OCI-LY7 (cell line): ENCODE data around the gene DNASE1L3. TPM values are rescaled to one million over a fixed set of nuclear protein-coding genes. Genes with fewer than 3 reads are reported as not detected.

ENCODE experiments used
- BruUV-seq: library from RNA; stranded (reverse); fragments of 400-500 nt; replicated peaks from 2 replicates; lab custom pipeline; 2021; lab: Mats Ljungman, UMichigan
- CTCF ChIA-PET: fragments of 300-600 bp; sonication (Branson Sonifier 250); formaldehyde crosslinking; loops from one replicate; lab custom pipeline; 2022; ENCODE audit warnings: antibody characterized with exemption; ENCODE audit not compliant: unreplicated experiment; lab: Charles Lee
- POLR2A ChIA-PET: fragments of 300-600 bp; sonication (Branson Sonifier 250); formaldehyde crosslinking; loops from one replicate; lab custom pipeline; 2022; ENCODE audit warnings: antibody characterized with exemption; lab: Charles Lee
- DNase-seq: peaks from one replicate; pipeline ENCODE4 v3.0.0-alpha.2; 2015; ENCODE audit warnings: low spot score
- H2AFZ ChIP-seq: fragments of 200-600 bp; sonication (generic), shearing (Covaris generic); 2 replicates; pipeline ENCODE4 v1.6.1; 2014; ENCODE audit warnings: mild to moderate bottlenecking, antibody characterized with exemption, low read length, moderate library complexity
- H3K27ac ChIP-seq: fragments of 200-600 bp; sonication (generic); 2 replicates; pipeline ENCODE4 v1.5.1; 2014; ENCODE audit warnings: mixed run types, low read depth, mild to moderate bottlenecking, moderate library complexity, low read length, inconsistent platforms; ENCODE audit not compliant: poor library complexity, severe bottlenecking
- H3K36me3 ChIP-seq: fragments of 200-600 bp; sonication (generic); 2 replicates; pipeline ENCODE4 v1.6.1; 2014; ENCODE audit warnings: mild to moderate bottlenecking, antibody characterized with exemption, low read length, moderate library complexity, mixed read lengths; ENCODE audit not compliant: insufficient read depth
- H3K4me1 ChIP-seq: fragments of 200-600 bp; sonication (generic); 2 replicates; pipeline ENCODE4 v1.5.1; 2014; ENCODE audit warnings: mild to moderate bottlenecking, low read length; ENCODE audit not compliant: insufficient read depth, poor library complexity, severe bottlenecking
- H3K4me2 ChIP-seq: fragments of 200-600 bp; sonication (generic); 2 replicates; pipeline ENCODE4 v1.6.1; 2014; ENCODE audit warnings: mild to moderate bottlenecking, low read length
- H3K4me3 ChIP-seq: fragments of 200-600 bp; sonication (generic); 2 replicates; pipeline ENCODE4 v1.5.1; 2014; ENCODE audit warnings: mild to moderate bottlenecking, low read depth, low read length; ENCODE audit not compliant: poor library complexity, severe bottlenecking
- H3K79me2 ChIP-seq: fragments of 200-600 bp; sonication (generic); 2 replicates; pipeline ENCODE4 v1.6.1; 2016; ENCODE audit warnings: low read depth, mild to moderate bottlenecking, low read length, moderate library complexity, mixed read lengths; ENCODE audit not compliant: insufficient read depth
- H3K9me2 ChIP-seq: fragments of 200-600 bp; sonication (generic); 2 replicates; pipeline ENCODE4 v1.6.1; 2016; ENCODE audit warnings: mild to moderate bottlenecking, low read length, mixed read lengths; ENCODE audit not compliant: insufficient read depth
- H3K9me3 ChIP-seq: fragments of 200-600 bp; sonication (generic); 2 replicates; pipeline ENCODE4 v1.6.1; 2014; ENCODE audit warnings: mild to moderate bottlenecking, mixed run types, low read length, mixed read lengths
- H4K20me1 ChIP-seq: fragments of 200-600 bp; sonication (generic); 2 replicates; pipeline ENCODE4 v1.6.1; 2014; ENCODE audit warnings: mild to moderate bottlenecking, antibody characterized with exemption, low read length, moderate library complexity, mixed read lengths; ENCODE audit not compliant: insufficient read depth
- CTCF ChIP-seq: fragments of 200-600 bp; sonication (generic); conservative IDR thresholded peaks from 2 replicates; pipeline ENCODE4 v1.5.1; 2014; ENCODE audit warnings: mild to moderate bottlenecking, antibody characterized with exemption, low read length, moderate library complexity, mixed read lengths
- EZH2phosphoT487 ChIP-seq: fragments of 200-600 bp; sonication (generic); IDR thresholded peaks from 2 replicates; pipeline ENCODE4 v1.6.1; 2018; ENCODE audit warnings: low read depth, borderline replicate concordance, mild to moderate bottlenecking, mixed run types, antibody characterized with exemption, low read length, moderate library complexity, mixed read lengths
- intact Hi-C: fragments of 100-400 bp; cut with micrococcal nuclease; formaldehyde crosslinking; loops from one replicate; pipeline ENCODE4 v1.10.0; 2022; ENCODE audit not compliant: unreplicated experiment
- total RNA-seq, 2 experiments: library from RNA; depleted of rRNA in 1 of 2; stranded (reverse); fragments of >200 nt in 1 of 2; shearing (Covaris generic) in 1 of 2; gene quantifications; 2 replicates each; pipeline ENCODE4 v1.2.3, GENCODE V29; 2014 to 2022

DNASE1L3 gene
- total RNA-seq, 2 experiments from 2014 or later: 1.3 TPM; not detected in 1

- CTCF ChIA-PET: no interaction called here
- TF ChIP-seq EZH2phosphoT487 (no peak), CTCF (no peak)
- POLR2A ChIA-PET: no interaction called here
Observed at GRCh38 chr3:58160399-58160798, 50.4 kb downstream of the DNASE1L3 start.

GRCh38 chr3:58158442-58159153 lies 52.2 kb downstream of the DNASE1L3 start:
- Histone ChIP-seq H3K27ac (no peak overlapping the region), H3K4me1 (no peaks in the 10 kb centered on the region), H2AFZ (no peak overlapping the region), H3K36me3 (peaks cover 12% of the 10 kb centered on the region; the same call in 1 of the 2 replicates), H4K20me1 (no peaks in the 10 kb centered on the region), H3K4me3 (no peak overlapping the region), H3K79me2 (no peaks in the 10 kb centered on the region), H3K9me3 (no peaks in the 10 kb centered on the region), H3K9me2 (no peaks in the 10 kb centered on the region), H3K4me2 (no peak overlapping the region)
- no peak for DNase-seq
- BruUV-seq: no TSS peak
- TF ChIP-seq CTCF: no peak
- no peak for TF ChIP-seq EZH2phosphoT487
- POLR2A ChIA-PET: interaction anchor here (0.5 to 1.4 kb wide), 3 partner anchors 9 to 1203 kb away, joined by 3 to 4 read pairs (median 3); no protein-coding TSS in a partner anchor
- intact Hi-C loops: no loop called here
- CTCF ChIA-PET: no interaction called here

More at GRCh38 chr3:58160399-58160798, 50.4 kb downstream of the DNASE1L3 start:
- BruUV-seq: no TSS peak
- no peak overlapping the region for H3K4me3 ChIP-seq
- intact Hi-C loops: no loop called here
- H2AFZ ChIP-seq: no peak overlapping the region
- H3K79me2 ChIP-seq: no peaks in the 10 kb centered on the region
- H3K4me2 ChIP-seq: no peak overlapping the region
- no peak for DNase-seq
- no peaks in the 10 kb centered on the region for H4K20me1 ChIP-seq
- no peaks in the 10 kb centered on the region for H3K9me2 ChIP-seq
- no peaks in the 10 kb centered on the region for H3K4me1 ChIP-seq
- H3K27ac ChIP-seq: no peak overlapping the region
- no peaks in the 10 kb centered on the region for H3K9me3 ChIP-seq
- peaks cover 12% of the 10 kb centered on the region; the same call in 1 of the 2 replicates for H3K36me3 ChIP-seq

- no peak for TF ChIP-seq EZH2phosphoT487
- no peak for TF ChIP-seq CTCF
- H3K36me3 ChIP-seq: peaks cover 9% of the 10 kb centered on the region; the same call in 1 of the 2 replicates
- no peak for DNase-seq
- H3K4me2 ChIP-seq: no peak overlapping the region
- no peaks in the 10 kb centered on the region for H3K4me1 ChIP-seq
- H3K9me2 ChIP-seq: no peaks in the 10 kb centered on the region
- H3K79me2 ChIP-seq: no peaks in the 10 kb centered on the region
- no peaks in the 10 kb centered on the region for H4K20me1 ChIP-seq
- CTCF ChIA-PET: no interaction called here
- no peaks in the 10 kb centered on the region for H3K9me3 ChIP-seq
- no peak overlapping the region for H3K4me3 ChIP-seq
- H3K27ac ChIP-seq: no peak overlapping the region
- no TSS peak for BruUV-seq
- no peak overlapping the region for H2AFZ ChIP-seq
- POLR2A ChIA-PET: interaction anchor here (1.4 kb wide), 1 partner anchor 10 kb away, joined by 3 read pairs; no protein-coding TSS in a partner anchor
- intact Hi-C loops: no loop called here
Observed at GRCh38 chr3:58157700-58158099, 53.1 kb downstream of the DNASE1L3 start.
